Stimulated activated CD4-positive, alpha-beta T cell treated with anti-CD3 and anti-CD28 coated beads, Interleukin-4, amount 100 ng/mL, for 4 hours (primary cell): ENCODE data around the gene LGI1.
A peak's percentile ranks its signal among the peaks of the same experiment; 100 is the strongest.
"Not testable (repeated sequence)": the region's sequence is repeated elsewhere in the genome, so short reads cannot be mapped to it uniquely, and the experiment has no call there.

Source experiments
- DNase-seq, 2 experiments: peaks; one replicate each; pipeline ENCODE4 v3.0.0-alpha.2; 2020

Gene LGI1

GRCh38 chr10:93807371-93807770 lies 49.6 kb downstream of the LGI1 start:
- DNase-seq: no peak

GRCh38 chr10:93812659-93813338 lies 55.1 kb downstream of the LGI1 start:
- no peak for DNase-seq

DNA sequence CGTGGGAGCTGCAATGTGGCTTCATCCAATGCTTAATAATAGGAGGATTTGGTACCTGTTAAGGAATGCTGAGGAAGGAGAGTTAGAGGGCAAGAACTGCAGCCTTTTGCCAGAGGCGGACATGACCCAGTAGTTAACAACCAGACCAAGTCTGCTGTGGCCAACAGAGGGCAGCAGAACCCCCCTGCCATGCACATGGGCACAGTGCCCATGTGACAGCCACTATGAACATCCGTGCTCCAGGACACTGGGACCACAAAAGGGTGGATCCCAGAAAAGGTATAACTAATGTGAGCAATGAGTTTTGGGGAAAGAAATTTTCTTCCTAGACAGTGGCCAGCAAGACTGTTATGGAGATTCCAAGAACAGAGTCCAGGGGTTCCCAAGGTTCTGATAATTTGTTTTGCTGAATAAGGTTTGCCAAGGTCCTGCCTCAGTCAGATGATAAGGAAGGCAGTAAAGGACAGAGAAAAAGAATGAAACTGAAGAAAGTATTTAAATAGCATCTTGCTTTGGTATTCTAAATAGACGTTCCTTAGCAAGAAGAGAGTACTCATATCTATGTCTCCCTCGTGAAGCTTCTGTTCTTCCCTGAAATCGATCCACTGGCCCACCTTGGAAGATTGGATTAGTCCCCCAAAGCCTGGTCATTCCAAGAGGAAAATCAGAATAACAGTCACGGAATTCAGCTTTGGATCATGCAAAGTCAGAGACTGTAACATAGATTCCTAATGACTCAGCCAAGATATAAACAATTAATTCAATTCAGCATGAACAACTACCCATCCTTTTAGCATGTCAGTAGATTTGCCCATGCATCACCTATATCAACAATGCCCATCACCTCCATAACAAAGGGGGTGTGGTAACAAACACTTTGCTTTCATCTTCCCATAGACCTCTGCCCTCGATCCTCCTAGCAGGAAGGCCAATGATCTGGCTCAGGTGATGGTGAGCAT lies 56.0 kb downstream of the LGI1 start:
- DNase-seq: peak; percentile 7 to 38

DNA sequence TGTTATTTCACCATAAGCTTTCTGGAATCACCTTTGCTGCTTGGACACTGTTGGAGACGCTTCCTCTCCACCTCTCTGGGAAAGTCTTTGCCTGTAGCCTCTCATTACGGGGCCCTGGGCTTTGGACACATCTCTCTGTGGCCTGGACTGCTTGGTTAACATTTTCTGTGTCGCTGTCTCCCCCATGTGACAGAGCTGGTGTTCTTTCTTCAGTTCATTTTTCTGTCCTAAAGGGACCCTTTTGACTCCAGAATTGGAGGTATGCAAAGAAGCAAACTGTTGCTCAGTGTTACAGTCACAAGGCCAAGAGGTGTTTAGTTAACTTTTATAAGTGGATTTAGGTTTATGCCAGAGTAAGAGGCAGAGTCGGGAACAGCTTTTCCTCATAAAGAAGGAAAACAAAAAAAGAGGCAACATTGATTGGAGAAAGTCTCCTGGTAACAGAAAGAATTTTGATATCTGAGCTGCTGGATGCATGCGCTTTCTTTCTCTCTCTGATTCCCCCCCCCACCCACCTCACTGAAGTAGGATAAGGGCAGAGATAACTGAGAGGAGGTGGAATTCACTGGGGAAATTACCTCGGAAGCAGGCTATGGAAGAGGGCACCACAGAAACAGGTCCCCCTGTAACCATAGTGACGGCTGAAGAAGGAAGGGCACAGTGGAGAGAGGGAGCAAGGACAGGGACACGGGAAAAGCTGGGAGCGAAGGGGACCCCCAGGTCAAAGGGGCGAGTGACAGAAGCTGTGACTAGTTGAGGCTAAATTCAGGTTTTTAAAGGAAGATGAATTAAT lies 57.8 kb downstream of the LGI1 start:
- DNase-seq: no peak

DNA sequence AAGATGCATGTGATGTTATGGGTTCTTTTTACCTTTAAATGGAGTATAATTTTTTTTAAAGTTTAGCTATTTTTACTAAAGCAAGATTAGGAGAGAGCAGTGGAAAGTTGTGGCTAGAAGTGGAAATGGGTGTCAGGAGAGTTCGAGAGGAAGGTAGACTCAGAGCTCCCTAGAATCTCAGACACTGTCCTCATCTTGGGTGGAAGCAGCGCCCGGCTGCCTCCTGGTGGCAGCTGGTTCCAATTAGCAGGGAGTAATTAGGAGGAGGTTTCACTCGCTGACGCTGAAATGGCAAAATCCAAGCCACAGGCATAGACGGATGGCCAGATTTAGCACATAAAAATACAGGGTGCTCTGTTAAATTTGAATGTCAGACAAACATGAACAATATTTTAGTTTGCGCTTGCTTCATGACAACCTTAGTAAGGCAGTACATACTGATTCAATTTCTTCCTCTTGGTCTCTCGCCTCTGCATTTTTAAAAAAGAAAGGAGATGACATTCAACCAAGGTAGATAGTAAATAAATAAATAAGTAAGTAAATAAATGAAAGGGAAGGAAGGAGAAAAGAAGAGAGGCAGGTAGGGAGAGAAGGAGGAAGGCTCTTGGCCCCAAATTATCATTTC lies 58.5 kb downstream of the LGI1 start:
- peak; percentile 4 to 33 for DNase-seq

DNA sequence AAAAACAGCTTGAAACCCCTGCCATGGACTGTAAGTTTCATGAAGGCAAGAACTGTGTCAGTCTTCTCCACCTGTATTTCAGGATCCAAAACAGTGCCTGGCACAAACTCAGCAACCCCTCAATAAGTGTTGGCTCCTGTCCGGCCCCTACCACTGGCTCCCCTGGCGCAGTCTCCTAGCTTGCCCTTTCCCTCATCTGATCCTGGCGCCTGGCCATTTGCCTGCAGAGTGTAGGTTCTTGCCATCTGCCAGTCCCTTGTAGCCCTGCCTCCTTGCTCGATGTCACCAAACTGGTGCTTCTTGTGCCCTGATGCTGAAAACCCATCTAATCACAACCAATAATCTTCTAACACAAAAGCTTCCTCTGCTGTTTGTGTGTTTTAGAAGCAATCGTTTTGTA lies 60.4 kb downstream of the LGI1 start:
- DNase-seq: no peak

DNA sequence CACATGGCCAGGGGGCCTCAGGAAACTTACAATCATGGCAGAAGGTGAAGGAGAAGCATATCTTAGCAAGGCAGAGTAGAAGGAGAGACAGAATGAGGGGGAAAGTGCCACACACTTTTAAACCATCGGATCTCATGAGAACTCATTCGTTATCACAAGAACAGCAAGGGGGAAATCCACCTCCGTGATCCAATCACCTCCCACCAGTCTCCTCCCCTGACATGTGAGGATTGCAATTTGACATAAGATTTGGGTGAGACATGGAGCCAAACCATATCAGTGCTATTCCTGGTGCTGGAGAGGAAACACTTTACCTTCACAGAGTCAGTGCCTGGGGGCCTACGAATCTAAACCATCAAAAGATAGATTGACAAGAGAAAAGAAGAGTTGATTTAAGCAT lies 61.8 kb downstream of the LGI1 start:
- no peak for DNase-seq

DNA sequence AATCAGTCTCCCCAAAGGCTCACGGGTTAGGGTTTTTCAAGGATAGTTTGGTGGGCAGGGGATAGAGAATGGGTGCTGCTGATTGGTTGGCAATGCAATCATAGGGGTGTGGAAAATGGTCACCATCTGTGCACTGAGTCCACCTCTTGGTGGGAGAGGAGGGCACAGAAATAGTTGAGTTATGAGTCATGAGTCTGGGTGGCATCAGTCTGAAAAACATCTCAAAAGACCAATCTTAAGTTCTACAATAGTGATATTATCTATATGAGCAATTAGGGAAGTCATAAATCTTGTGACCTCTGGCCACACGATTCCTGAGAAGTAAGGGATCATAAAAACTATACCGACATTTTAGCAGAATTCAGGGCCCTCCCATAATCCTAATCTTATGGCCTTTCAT lies 62.7 kb downstream of the LGI1 start:
- DNase-seq: no peak

DNA sequence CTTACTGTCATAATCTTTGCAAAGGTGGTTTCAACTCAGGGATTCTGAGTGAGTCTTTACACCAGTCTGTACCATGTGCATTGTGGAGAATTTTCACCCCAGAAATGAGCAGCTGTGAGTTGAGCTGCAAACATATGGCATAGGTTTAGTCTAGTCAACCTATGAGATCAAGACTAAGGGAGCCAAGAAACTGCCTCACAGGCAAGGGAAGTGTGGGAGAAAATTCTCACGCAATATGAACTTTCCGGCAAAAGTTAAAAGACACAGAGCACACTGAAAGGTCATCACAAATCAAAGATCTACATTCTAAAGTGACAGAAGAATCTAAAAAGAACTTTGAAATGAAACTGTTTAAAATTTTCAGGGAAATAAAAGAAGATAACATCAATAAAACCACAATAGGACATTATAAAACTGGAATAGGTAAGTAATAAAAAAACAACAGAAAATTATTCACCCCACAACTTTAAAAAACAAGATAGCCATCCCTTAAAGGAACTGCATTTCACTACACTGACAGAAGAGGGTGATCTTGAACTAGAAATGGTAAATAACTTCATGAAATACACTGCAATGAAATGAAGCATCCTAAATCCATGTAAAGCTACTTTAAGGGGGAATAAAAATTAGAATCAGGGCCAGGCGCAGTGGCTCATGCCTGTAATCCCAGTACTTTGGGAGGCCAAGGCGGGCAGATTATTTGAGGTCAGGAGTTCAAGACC lies 63.5 kb downstream of the LGI1 start:
- no peak for DNase-seq

- no peak for DNase-seq
Measured at GRCh38 chr10:93826355-93826754, 68.6 kb downstream of the LGI1 start.

DNA sequence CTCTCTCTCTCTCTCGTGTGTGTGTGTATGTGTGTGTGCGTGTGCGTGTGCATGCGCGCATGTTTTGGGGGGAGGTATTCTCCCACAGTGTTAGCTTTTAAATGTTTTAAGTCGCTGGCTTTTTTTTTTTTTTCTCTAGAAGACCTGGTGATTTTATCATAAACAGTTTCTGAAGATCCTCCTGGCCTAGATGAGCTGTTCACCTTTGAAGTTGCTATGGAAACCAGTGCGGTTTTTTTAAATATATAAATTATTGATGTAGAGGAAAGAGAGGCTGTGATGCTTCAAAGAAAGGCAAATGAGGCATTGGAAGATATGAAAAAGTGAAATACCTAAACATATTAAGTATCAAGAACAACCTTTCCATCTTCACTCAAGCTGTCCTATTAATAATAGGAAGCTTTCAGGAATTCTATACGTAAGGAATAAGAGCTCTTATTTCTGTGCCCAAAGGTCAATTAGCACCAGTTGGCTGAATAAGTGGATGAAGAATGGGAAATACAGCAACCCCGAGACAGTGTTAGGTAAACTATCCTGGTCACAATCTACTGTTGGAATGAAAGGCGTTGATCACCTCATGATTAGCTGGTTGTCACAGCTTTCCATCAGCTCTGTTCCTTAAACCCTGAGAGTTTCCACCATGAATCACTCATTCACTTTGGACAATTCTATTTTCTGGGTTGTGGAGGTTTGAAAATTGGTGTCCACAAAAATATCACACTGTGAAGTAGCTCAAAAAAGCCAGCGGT lies 69.5 kb downstream of the LGI1 start:
- DNase-seq: no peak

DNA sequence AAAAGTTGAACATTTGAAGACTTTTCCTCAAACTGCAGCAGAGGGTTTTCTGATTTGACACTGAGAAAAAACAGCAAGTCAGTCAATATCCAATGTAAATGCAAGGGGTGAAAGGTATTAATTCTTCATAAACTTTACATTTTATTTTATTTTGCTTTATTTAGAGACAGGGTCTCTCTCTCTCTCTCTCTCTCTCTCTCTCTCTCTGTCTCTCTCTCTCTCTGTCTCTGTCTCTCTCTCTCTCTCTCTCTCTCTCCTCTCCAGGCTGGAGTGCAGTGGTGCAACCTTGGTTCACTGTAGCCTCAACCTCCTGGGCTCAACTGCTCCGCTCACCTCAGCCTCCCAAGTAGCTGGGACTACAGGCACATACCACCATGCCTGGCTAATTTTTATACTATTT lies 73.3 kb downstream of the LGI1 start:
- not testable (repeated sequence) for DNase-seq

DNA sequence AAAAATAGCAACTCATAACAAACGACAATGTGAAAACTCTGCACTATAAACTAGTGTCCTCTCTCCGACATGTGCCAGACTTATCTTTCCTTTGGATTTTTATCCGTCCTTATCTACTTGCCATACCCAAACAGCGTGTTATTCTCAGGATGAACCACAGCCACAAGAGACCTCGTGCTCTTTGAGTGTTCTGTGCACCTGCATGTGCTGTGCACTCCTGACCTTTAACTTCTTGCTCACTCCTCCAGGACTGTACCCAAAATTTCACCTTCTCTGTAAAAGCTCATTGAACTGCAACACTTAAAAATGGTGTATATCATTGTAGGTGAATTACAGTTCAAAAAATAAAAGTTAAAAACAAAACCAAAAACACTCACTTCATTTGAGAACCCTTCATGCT lies 78.0 kb downstream of the LGI1 start:
- no peak for DNase-seq

DNA sequence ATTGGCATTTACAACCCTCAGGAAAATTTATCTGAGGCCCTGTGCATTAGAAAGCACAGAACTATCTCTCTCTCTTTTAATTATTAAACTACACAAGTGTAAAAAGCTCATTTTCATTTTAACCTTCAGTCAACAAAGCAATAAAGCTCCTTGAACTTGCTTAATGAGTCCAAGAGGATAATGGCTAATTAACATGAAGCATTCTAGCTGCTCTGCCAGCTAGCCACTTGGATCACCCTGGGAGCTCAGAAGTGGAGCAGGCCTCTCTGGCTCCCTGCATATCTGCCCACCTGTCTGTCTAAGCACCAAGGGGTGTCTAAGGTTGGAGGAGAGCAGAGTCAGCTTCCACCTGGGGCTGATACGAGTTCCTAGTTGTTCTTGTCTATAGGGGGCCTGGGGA lies 80.1 kb downstream of the LGI1 start:
- DNase-seq: no peak

GRCh38 chr10:93838278-93838677 lies 80.5 kb downstream of the LGI1 start:
- no peak for DNase-seq

- DNase-seq: no peak
Measured at GRCh38 chr10:93841961-93842360, 84.2 kb downstream of the LGI1 start.

GRCh38 chr10:93844979-93845626 lies 87.4 kb downstream of the LGI1 start:
- DNase-seq: no peak
